LoVo (cell line): ENCODE data around the gene ZSCAN22.
"Not testable (repeated sequence)": the region's sequence is repeated elsewhere in the genome, so short reads cannot be mapped to it uniquely, and the experiment has no call there.

ENCODE experiments used
- DNase-seq: peaks from one replicate; pipeline ENCODE4 v3.0.0-alpha.2; 2016; ENCODE audit warnings: low spot score

ZSCAN22 gene

GRCh38 chr19:58326914-58327726, at the start of gene ZSCAN22:
Gene ZSCAN22, plus strand, starts transcription at chr19:58326994. Its CDS starts 7,809 bp downstream, at chr19:58334803.
- peak; percentile 94 for DNase-seq

- no peak for DNase-seq
Measured at GRCh38 chr19:58277197-58277596, 49.6 kb upstream of the ZSCAN22 start.

- no peak for DNase-seq
Measured at GRCh38 chr19:58277748-58278540, 48.9 kb upstream of the ZSCAN22 start.

GRCh38 chr19:58278541-58279041, 48.2 kb upstream of the ZSCAN22 start, which contains the start of gene ZNF8:
Gene ZNF8, plus strand, starts transcription at chr19:58278955. Its CDS starts 127 bp downstream, at chr19:58279082.
- peak; percentile 98 for DNase-seq

GRCh38 chr19:58279042-58279924, 47.5 kb upstream of the ZSCAN22 start:
- peak; percentile 49 for DNase-seq

- no peak for DNase-seq
Measured at GRCh38 chr19:58279925-58280316, 46.9 kb upstream of the ZSCAN22 start.

GRCh38 chr19:58284199-58284598, 42.6 kb upstream of the ZSCAN22 start:
- DNase-seq = no peak

GRCh38 chr19:58291943-58292342, 34.9 kb upstream of the ZSCAN22 start:
- DNase-seq = no peak

- DNase-seq = no peak
Measured at GRCh38 chr19:58294743-58295374, 31.9 kb upstream of the ZSCAN22 start.

GRCh38 chr19:58296104-58296503, 30.7 kb upstream of the ZSCAN22 start:
- no peak for DNase-seq

GRCh38 chr19:58300620-58301019, 26.2 kb upstream of the ZSCAN22 start:
- DNase-seq = no peak

- no peak for DNase-seq
Measured at GRCh38 chr19:58304255-58304654, 22.5 kb upstream of the ZSCAN22 start.

GRCh38 chr19:58304748-58305064, 22.1 kb upstream of the ZSCAN22 start:
- DNase-seq = no peak

GRCh38 chr19:58305065-58305931, 21.5 kb upstream of the ZSCAN22 start, which contains the start of gene ERVK3-1:
Gene ERVK3-1, plus strand, starts transcription at chr19:58305377. Its CDS starts 6,792 bp downstream, at chr19:58312169.
- peak; percentile 96 for DNase-seq

- peak; percentile 16 for DNase-seq
Measured at GRCh38 chr19:58305932-58306323, 20.9 kb upstream of the ZSCAN22 start.

GRCh38 chr19:58307736-58308135, 19.1 kb upstream of the ZSCAN22 start:
- DNase-seq = no peak

GRCh38 chr19:58310685-58311084, 16.1 kb upstream of the ZSCAN22 start:
- not testable (repeated sequence) for DNase-seq

GRCh38 chr19:58311345-58311865, 15.4 kb upstream of the ZSCAN22 start:
- no peak for DNase-seq

- no peak for DNase-seq
Measured at GRCh38 chr19:58315580-58315979, 11.2 kb upstream of the ZSCAN22 start.

- no peak for DNase-seq
Measured at GRCh38 chr19:58317476-58318072, 9.2 kb upstream of the ZSCAN22 start.
